Measurements from ENCODE around the gene ACP5.
"Not testable (repeated sequence)": the region's sequence is repeated elsewhere in the genome, so short reads cannot be mapped to it uniquely, and the experiment has no call there.

The ACP5 gene

DNA sequence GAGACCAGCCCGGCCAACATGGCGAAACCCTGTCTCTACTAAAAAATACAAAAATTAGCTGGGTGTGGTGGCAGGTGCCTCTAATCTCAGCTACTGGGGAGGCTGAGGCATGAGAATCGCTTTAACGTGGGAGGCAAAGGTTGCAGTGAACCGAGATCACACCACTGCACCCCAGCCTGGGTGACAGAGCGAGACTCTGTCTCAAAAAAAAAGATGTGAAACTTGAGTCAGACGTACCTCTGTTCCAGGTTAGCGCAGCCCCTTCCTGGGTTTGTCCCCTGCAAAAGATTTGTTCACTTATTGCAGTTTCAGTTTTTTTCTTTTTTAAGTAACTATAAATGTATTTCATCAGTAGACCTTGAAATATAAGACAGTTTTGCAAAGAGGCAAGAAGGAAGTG, 22.3 kb upstream of the ACP5 start:
- H3K27ac ChIP-seq (ENCODE audit: insufficient read depth, low read length, poor library complexity, severe bottlenecking); H3K4me3 ChIP-seq (ENCODE audit: insufficient read depth, low read depth, low read length, poor library complexity, severe bottlenecking); H3K4me1 ChIP-seq (ENCODE audit: control insufficient read depth, insufficient read depth, low read length, poor library complexity, severe bottlenecking); H3K27me3 ChIP-seq (replicated peaks; ENCODE audit: control insufficient read depth, insufficient read depth, low read length, poor library complexity, severe bottlenecking); H3K36me3 ChIP-seq (ENCODE audit: control insufficient read depth, insufficient read depth, low read length); DNase-seq; H3K9me3 ChIP-seq (ENCODE audit: control insufficient read depth, low read length): not testable (repeated sequence)

DNA sequence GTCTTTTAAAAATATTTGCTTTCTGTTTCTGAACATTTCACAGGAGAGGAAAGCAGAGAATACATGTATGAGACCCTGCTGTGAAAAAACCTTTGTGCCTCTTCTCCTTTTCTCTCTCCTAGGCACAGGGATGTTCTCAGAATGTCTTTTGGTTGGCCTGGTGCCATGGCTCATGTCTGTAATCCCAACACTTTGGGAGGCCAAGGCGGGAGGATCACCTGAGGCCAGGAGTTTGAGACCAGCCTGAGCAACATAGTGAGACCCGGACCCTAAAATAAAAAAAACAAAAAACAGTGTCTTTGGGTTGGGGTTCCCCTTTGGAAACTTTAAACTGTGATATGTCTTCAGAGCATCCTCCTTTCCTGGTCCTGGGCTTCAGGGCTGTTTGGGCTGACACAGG, 21.3 kb upstream of the ACP5 start:
- Histone ChIP-seq H3K27me3 (replicated peaks; ENCODE audit: control insufficient read depth, insufficient read depth, low read length, poor library complexity, severe bottlenecking) (no peaks in the 10 kb centered on the region), H3K4me3 (ENCODE audit: insufficient read depth, low read depth, low read length, poor library complexity, severe bottlenecking) (no peak overlapping the region), H3K9me3 (ENCODE audit: control insufficient read depth, low read length) (no peaks in the 10 kb centered on the region), H3K4me1 (ENCODE audit: control insufficient read depth, insufficient read depth, low read length, poor library complexity, severe bottlenecking) (peaks cover 6% of the 10 kb centered on the region), H3K27ac (ENCODE audit: insufficient read depth, low read length, poor library complexity, severe bottlenecking) (no peak overlapping the region), H3K36me3 (ENCODE audit: control insufficient read depth, insufficient read depth, low read length) (no peaks in the 10 kb centered on the region)
- no peak for DNase-seq

DNA sequence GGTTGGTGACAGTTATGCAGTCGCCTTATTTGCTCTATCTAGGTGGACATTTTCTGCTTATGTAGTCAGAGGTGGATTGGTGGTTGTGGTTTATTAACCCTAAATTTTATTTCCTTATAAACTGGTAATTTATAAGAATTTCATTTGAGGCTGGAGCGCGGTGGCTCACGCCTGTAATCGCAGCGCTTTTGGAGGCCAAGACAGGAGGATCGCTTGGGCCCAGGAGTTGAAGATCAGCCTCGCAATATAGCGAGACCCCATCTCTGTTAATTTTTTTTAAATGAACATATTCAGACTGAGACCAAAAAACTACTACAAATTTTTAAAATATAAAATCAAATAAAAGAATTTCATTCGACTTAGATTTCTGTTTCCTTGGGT, 20.6 kb upstream of the ACP5 start:
- H3K27ac ChIP-seq (ENCODE audit: insufficient read depth, low read length, poor library complexity, severe bottlenecking), result no peak overlapping the region
- no peaks in the 10 kb centered on the region for H3K27me3 ChIP-seq (replicated peaks; ENCODE audit: control insufficient read depth, insufficient read depth, low read length, poor library complexity, severe bottlenecking)
- H3K9me3 ChIP-seq (ENCODE audit: control insufficient read depth, low read length), result no peaks in the 10 kb centered on the region
- H3K4me3 ChIP-seq (ENCODE audit: insufficient read depth, low read depth, low read length, poor library complexity, severe bottlenecking), result peak overlapping the region; percentile 94
- no peak for DNase-seq
- H3K4me1 ChIP-seq (ENCODE audit: control insufficient read depth, insufficient read depth, low read length, poor library complexity, severe bottlenecking), result peaks cover 6% of the 10 kb centered on the region
- H3K36me3 ChIP-seq (ENCODE audit: control insufficient read depth, insufficient read depth, low read length), result no peaks in the 10 kb centered on the region

DNA sequence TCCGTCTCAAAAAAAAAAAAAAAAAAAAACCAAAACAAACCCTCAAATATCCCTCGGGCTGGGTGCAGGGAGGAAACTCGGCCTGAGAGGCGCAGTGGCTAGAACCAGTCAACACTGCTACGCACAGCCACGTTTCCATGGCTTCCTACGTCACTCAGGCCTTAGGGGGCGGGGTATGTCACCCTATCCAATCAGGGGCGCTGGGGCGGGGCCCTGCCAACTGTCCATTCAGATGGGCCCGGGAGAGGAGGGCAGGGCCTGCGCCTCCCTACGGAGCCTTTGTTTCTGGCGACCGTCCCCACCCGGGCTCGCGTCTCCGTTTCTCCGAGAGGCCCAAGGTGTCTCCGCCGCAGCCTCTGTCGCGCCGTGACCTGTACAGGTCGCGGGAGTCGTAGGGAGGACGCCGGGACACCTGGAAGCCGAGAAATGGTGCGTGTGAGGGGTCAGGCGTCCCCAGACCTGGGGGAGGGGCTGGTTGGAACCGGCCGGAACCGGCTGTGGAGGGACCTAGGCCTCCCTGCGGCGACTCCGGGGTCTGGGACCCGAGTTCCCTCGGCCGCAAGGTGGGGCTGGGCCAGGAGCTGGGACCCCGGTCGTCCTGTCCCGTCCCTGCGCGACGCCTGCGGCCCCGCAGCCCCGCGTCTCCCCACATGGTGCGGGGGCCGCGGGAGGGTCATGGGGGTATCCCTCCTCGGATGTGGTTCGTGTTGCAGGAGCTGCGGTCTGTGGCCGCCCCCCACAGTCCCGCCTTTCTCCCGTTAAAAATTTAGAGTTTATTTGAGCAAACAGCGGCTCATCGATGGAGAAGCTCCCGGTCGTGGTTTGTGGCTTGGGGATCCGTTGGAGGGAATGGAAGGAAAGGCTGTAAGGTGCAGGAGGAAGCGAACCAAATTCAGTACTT, 20.0 kb upstream of the ACP5 start, which contains the start of gene ZNF627:
ZNF627 (plus strand) TSS at position 282 of the 901 bp plus-strand sequence; CDS start at position 427, 145 bp downstream.
- peak within 1 kb of the TSS; percentile 78 for H3K27ac ChIP-seq (ENCODE audit: insufficient read depth, low read length, poor library complexity, severe bottlenecking)
- no peaks in the 10 kb centered on the region for H3K9me3 ChIP-seq (ENCODE audit: control insufficient read depth, low read length)
- H3K36me3 ChIP-seq (ENCODE audit: control insufficient read depth, insufficient read depth, low read length), result no peaks in the 10 kb centered on the region
- H3K4me1 ChIP-seq (ENCODE audit: control insufficient read depth, insufficient read depth, low read length, poor library complexity, severe bottlenecking), result peaks cover 6% of the 10 kb centered on the region
- H3K4me3 ChIP-seq (ENCODE audit: insufficient read depth, low read depth, low read length, poor library complexity, severe bottlenecking), result peak within 1 kb of the TSS; percentile 94
- DNase-seq, result peak; percentile 94 to 98 (median 95)
- no peaks in the 10 kb centered on the region for H3K27me3 ChIP-seq (replicated peaks; ENCODE audit: control insufficient read depth, insufficient read depth, low read length, poor library complexity, severe bottlenecking)

DNA sequence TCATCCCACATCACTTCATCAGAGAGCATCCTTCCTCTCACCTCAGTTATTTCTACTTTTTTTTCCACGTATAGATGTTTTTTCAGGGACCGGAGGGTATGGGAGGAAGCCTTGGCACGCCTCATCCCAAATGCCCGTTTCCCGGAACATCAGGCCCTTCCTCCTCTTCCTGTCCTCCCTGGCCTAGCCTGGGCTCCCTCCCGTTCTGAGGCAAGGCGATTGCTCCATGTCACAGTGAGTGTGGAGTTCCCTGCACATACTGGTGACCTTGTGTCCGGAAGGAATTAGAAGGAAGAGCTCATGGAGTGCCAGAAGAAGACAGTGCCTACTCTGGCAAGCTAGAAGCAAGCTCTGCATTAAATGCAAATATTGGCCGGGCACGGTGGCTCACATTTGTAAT, 18.7 kb upstream of the ACP5 start:
- H3K27ac ChIP-seq (ENCODE audit: insufficient read depth, low read length, poor library complexity, severe bottlenecking), result no peak overlapping the region
- DNase-seq, result no peak
- H3K27me3 ChIP-seq (replicated peaks; ENCODE audit: control insufficient read depth, insufficient read depth, low read length, poor library complexity, severe bottlenecking), result no peaks in the 10 kb centered on the region
- H3K9me3 ChIP-seq (ENCODE audit: control insufficient read depth, low read length), result no peaks in the 10 kb centered on the region
- peaks cover 6% of the 10 kb centered on the region for H3K4me1 ChIP-seq (ENCODE audit: control insufficient read depth, insufficient read depth, low read length, poor library complexity, severe bottlenecking)
- no peaks in the 10 kb centered on the region for H3K36me3 ChIP-seq (ENCODE audit: control insufficient read depth, insufficient read depth, low read length)
- no peak overlapping the region for H3K4me3 ChIP-seq (ENCODE audit: insufficient read depth, low read depth, low read length, poor library complexity, severe bottlenecking)

DNA sequence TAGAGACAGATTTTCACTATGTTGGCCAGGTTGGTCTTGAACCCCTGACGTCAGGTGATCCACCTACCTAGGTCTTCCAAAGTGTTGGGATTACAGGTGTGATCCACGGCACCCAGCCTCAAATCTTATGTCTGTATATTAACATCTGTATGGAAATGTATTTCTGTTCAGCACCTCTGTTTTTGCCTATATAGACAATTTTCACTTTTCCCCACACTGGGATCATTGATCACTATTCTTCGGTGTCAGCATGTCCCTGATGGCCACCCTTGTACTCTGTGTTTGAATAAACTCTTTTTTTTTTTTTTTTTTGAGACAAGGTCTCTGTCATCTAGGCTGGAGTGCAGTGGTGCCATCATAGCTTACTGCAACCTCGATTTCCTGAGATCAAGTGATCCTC, 16.6 kb upstream of the ACP5 start:
- H3K4me3 ChIP-seq (ENCODE audit: insufficient read depth, low read depth, low read length, poor library complexity, severe bottlenecking), result no peak overlapping the region
- H3K27ac ChIP-seq (ENCODE audit: insufficient read depth, low read length, poor library complexity, severe bottlenecking), result no peak overlapping the region
- DNase-seq, result no peak
- no peaks in the 10 kb centered on the region for H3K36me3 ChIP-seq (ENCODE audit: control insufficient read depth, insufficient read depth, low read length)
- peaks cover 6% of the 10 kb centered on the region for H3K4me1 ChIP-seq (ENCODE audit: control insufficient read depth, insufficient read depth, low read length, poor library complexity, severe bottlenecking)
- H3K27me3 ChIP-seq (replicated peaks; ENCODE audit: control insufficient read depth, insufficient read depth, low read length, poor library complexity, severe bottlenecking), result no peaks in the 10 kb centered on the region
- no peaks in the 10 kb centered on the region for H3K9me3 ChIP-seq (ENCODE audit: control insufficient read depth, low read length)

DNA sequence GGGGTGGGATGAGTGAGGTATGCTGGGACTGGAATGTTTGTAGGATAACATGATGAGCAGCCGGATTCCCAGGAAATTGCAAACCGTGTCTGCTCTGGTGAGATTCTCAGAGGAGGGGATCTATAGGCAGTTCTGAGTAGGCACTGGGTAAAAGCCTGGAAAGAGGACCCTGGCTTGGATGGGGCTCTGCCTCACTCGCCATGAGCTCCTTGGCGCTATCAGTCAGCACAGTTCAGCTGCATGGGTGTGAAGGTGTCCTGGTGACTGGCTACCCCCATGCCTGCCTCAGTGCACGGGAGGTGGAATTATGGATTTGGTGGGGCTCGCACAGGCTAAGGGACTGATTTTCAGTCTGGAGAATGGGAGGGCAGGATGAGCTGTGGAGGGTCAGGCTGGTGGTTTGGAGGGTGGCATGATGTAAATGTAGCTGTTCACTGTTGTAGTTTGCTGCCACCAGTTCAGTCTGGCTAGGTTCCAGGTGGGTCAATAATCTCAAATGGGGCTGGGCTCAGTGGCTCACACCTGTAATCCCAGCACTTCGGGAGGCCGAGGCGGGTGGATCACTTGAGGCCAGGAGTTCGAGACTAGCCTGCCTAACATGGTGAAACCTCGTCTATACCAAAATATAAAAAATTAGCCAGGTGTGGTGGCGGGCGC, 10.7 kb upstream of the ACP5 start:
- no peaks in the 10 kb centered on the region for H3K4me1 ChIP-seq (ENCODE audit: control insufficient read depth, insufficient read depth, low read length, poor library complexity, severe bottlenecking)
- H3K27ac ChIP-seq (ENCODE audit: insufficient read depth, low read length, poor library complexity, severe bottlenecking), result no peak overlapping the region
- H3K36me3 ChIP-seq (ENCODE audit: control insufficient read depth, insufficient read depth, low read length), result no peaks in the 10 kb centered on the region
- H3K9me3 ChIP-seq (ENCODE audit: control insufficient read depth, low read length), result no peaks in the 10 kb centered on the region
- no peaks in the 10 kb centered on the region for H3K27me3 ChIP-seq (replicated peaks; ENCODE audit: control insufficient read depth, insufficient read depth, low read length, poor library complexity, severe bottlenecking)
- H3K4me3 ChIP-seq (ENCODE audit: insufficient read depth, low read depth, low read length, poor library complexity, severe bottlenecking), result no peak overlapping the region
- DNase-seq, result no peak

DNA sequence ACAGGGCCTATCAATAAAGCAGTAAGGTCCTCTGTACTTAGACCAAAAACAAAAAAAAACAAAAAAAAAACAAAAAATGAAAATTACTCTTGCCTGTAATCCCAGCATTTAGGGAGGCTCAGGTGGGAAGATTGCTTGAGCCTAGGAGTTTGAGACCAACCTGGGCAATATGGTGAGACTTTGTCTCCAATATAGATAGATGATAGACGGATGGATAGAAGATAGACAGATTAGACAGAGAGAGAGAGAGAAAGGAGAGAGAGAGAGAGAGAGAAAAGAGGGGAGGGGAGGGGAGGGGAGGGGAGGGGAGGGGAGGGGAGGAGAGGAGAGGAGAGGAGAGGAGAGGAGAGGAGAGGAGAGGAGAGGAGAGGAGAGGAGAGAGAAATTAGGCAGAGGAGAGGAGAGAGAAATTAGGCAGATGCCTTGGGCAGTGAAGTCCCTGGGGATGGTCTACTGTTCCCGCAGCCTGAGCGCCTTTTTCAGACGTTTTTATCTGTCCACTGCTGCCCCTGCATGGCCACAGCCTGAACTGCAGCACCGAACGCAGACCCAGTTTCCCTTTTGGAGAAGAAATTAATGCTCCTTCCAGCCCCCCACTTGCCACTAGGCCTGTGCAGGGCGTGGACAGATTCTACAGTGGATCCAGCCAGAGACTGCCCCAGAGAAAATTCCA, 10.0 kb upstream of the ACP5 start:
- no peaks in the 10 kb centered on the region for H3K4me1 ChIP-seq (ENCODE audit: control insufficient read depth, insufficient read depth, low read length, poor library complexity, severe bottlenecking)
- H3K27me3 ChIP-seq (replicated peaks; ENCODE audit: control insufficient read depth, insufficient read depth, low read length, poor library complexity, severe bottlenecking), result no peaks in the 10 kb centered on the region
- no peak overlapping the region for H3K27ac ChIP-seq (ENCODE audit: insufficient read depth, low read length, poor library complexity, severe bottlenecking)
- peak; percentile 51 to 65 (median 55) for DNase-seq
- H3K36me3 ChIP-seq (ENCODE audit: control insufficient read depth, insufficient read depth, low read length), result no peaks in the 10 kb centered on the region
- H3K4me3 ChIP-seq (ENCODE audit: insufficient read depth, low read depth, low read length, poor library complexity, severe bottlenecking), result no peak overlapping the region
- H3K9me3 ChIP-seq (ENCODE audit: control insufficient read depth, low read length), result no peaks in the 10 kb centered on the region

DNA sequence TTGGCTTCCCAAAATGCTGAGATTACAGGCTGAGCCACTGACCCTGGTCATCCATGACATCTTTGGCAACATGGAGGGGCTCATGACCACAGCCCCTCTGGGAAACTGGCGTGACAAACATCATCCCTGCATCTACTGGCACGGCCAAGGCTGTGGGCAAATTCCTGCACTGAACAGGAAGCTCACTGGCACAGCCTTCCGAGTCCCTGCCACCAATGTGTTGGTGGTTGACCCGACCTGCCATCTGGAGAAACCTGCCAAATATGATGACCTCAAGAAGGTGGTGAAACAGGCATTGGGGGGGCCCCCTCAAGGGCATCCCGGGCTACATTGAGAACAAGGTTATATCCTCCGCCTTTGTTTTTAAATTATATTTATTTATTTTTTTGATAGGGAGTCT, 8.9 kb upstream of the ACP5 start:
- Histone ChIP-seq H3K27ac (ENCODE audit: insufficient read depth, low read length, poor library complexity, severe bottlenecking) (no peak overlapping the region), H3K4me3 (ENCODE audit: insufficient read depth, low read depth, low read length, poor library complexity, severe bottlenecking) (no peak overlapping the region), H3K36me3 (ENCODE audit: control insufficient read depth, insufficient read depth, low read length) (no peaks in the 10 kb centered on the region), H3K9me3 (ENCODE audit: control insufficient read depth, low read length) (no peaks in the 10 kb centered on the region), H3K4me1 (ENCODE audit: control insufficient read depth, insufficient read depth, low read length, poor library complexity, severe bottlenecking) (peaks cover 3% of the 10 kb centered on the region), H3K27me3 (replicated peaks; ENCODE audit: control insufficient read depth, insufficient read depth, low read length, poor library complexity, severe bottlenecking) (no peaks in the 10 kb centered on the region)
- DNase-seq, result no peak

DNA sequence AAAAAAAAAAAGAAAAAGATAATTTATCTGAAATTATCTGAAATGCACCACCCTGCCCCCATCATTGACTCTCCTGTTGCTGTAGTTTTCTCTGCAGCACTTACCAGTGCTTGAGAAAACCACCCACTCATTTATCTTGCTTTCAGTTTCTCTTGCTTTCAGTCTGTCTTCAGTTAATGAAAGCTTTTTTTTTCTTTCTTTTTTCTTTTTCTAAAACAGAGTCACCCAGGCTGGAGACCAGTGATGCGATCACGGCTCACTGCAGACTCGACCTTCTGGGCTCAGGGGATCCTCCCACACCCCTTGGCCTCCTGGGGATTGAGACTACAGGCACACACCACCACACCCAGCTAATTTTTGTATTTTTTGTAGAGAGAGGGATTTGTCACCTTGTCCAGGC, 4.3 kb upstream of the ACP5 start:
- H3K27me3 ChIP-seq (replicated peaks; ENCODE audit: control insufficient read depth, insufficient read depth, low read length, poor library complexity, severe bottlenecking), result no peaks in the 10 kb centered on the region
- peak overlapping the region; percentile 7 for H3K27ac ChIP-seq (ENCODE audit: insufficient read depth, low read length, poor library complexity, severe bottlenecking)
- no peak for DNase-seq
- H3K4me3 ChIP-seq (ENCODE audit: insufficient read depth, low read depth, low read length, poor library complexity, severe bottlenecking), result no peak overlapping the region
- peaks cover 20% of the 10 kb centered on the region for H3K4me1 ChIP-seq (ENCODE audit: control insufficient read depth, insufficient read depth, low read length, poor library complexity, severe bottlenecking)
- no peaks in the 10 kb centered on the region for H3K9me3 ChIP-seq (ENCODE audit: control insufficient read depth, low read length)
- no peaks in the 10 kb centered on the region for H3K36me3 ChIP-seq (ENCODE audit: control insufficient read depth, insufficient read depth, low read length)
